ENCODE data around the gene ST8SIA1. TPM values are rescaled to one million over a fixed set of nuclear protein-coding genes. Genes with fewer than 3 reads are reported as not detected.
"Not testable (repeated sequence)": the region's sequence is repeated elsewhere in the genome, so short reads cannot be mapped to it uniquely, and the experiment has no call there.

ST8SIA1 gene
- total RNA-seq, 1 experiment from 2014 or later: not detected

GRCh38 chr12:22377731-22378496 is 43.4 kb upstream of the ST8SIA1 start:
- Histone ChIP-seq H2BK15ac (ENCODE audit: low read depth, low read length) (no peak overlapping the region), H2AFZ (ENCODE audit: low read length) (no peak overlapping the region), H4K5ac (ENCODE audit: insufficient read length, low read depth, low read length) (no peak overlapping the region), H3K14ac (ENCODE audit: insufficient read depth, low read length) (no peak overlapping the region), H2AK5ac (ENCODE audit: insufficient read length, low read length) (no peak overlapping the region), H3K23ac (ENCODE audit: insufficient read length, low read depth, low read length) (no peak overlapping the region), H4K8ac (replicated peaks; ENCODE audit: insufficient read length, low read depth, low read length) (no peak overlapping the region), H3K4me2 (ENCODE audit: insufficient read depth, insufficient read length, low read length) (no peak overlapping the region), H3K4me1 (ENCODE audit: insufficient read depth, low read length) (no peaks in the 10 kb centered on the region), H3K4ac (ENCODE audit: low read depth, low read length) (no peak overlapping the region), H3K79me1 (ENCODE audit: insufficient read depth, low read depth, low read length, poor library complexity, severe bottlenecking) (no peaks in the 10 kb centered on the region), H3T11ph (ENCODE audit: low read length) (no peak overlapping the region), H3K27me3 (ENCODE audit: insufficient read depth, low read length) (no peaks in the 10 kb centered on the region), H3K27ac (ENCODE audit: insufficient read length, low read depth, low read length) (no peak overlapping the region), H2BK12ac (ENCODE audit: insufficient read length, low read depth, low read length) (no peak overlapping the region), H3K79me2 (ENCODE audit: insufficient read depth, low read length) (no peaks in the 10 kb centered on the region), H4K91ac (ENCODE audit: insufficient read length, low read depth, low read length) (no peak overlapping the region), H2BK5ac (ENCODE audit: insufficient read length, low read length) (no peak overlapping the region), H3K9ac (ENCODE audit: extremely low read depth, insufficient read length, low read length) (no peak overlapping the region), H4K20me1 (ENCODE audit: control insufficient read depth, insufficient read depth, insufficient read length) (no peaks in the 10 kb centered on the region), H3K23me2 (ENCODE audit: insufficient read length, low read depth, low read length, poor library complexity, severe bottlenecking) (no peaks in the 10 kb centered on the region), H3K56ac (ENCODE audit: insufficient read length, low read depth, low read length) (no peak overlapping the region), H2BK120ac (ENCODE audit: low read depth, low read length, poor library complexity, severe bottlenecking) (no peak overlapping the region), H3K18ac (ENCODE audit: insufficient read length, low read depth, low read length) (no peak overlapping the region), H3K9me3 (ENCODE audit: control insufficient read depth, low read depth, low read length) (no peaks in the 10 kb centered on the region), H2BK20ac (ENCODE audit: low read depth, low read length, poor library complexity, severe bottlenecking) (no peak overlapping the region)
- no peaks in the 10 kb centered on the region for H3K27me3 Mint-ChIP-seq (ENCODE audit: low read depth)
- no peak overlapping the region for H3K4me3 Mint-ChIP-seq
- no peak for DNase-seq
- H3K9me3 Mint-ChIP-seq: peaks cover 1 to 6% of the 10 kb centered on the region in 2 experiments; a peak in 2 of 5 replicates
- H3K36me3 Mint-ChIP-seq (ENCODE audit: insufficient read depth in 1 of 3, low read depth in 3 of 3): no peaks in the 10 kb centered on the region
- WGBS (ENCODE audit: extremely low coverage, insufficient read length, low lambda C conversion rate): no CpG with 5 or more reads among the region's 4 CpGs
- H3K27ac Mint-ChIP-seq: peak overlapping the region in 1 of 3 experiments; percentile 27; a peak in 1 of 7 replicates
- no peak for TF ChIP-seq CTCF (conservative IDR thresholded peaks at IDR 0.05)
- H3K4me1 Mint-ChIP-seq: no peaks in the 10 kb centered on the region

- H2BK120ac ChIP-seq (ENCODE audit: low read depth, low read length, poor library complexity, severe bottlenecking); H3K4me2 ChIP-seq (ENCODE audit: insufficient read depth, insufficient read length, low read length); H3K27me3 Mint-ChIP-seq (ENCODE audit: low read depth); H4K20me1 ChIP-seq (ENCODE audit: control insufficient read depth, insufficient read depth, insufficient read length); H3K9ac ChIP-seq (ENCODE audit: extremely low read depth, insufficient read length, low read length); H2AFZ ChIP-seq (ENCODE audit: low read length); H4K5ac ChIP-seq (ENCODE audit: insufficient read length, low read depth, low read length); H3K27me3 ChIP-seq (ENCODE audit: insufficient read depth, low read length); H3K36me3 Mint-ChIP-seq (ENCODE audit: insufficient read depth in 1 of 3, low read depth in 3 of 3); H2BK20ac ChIP-seq (ENCODE audit: low read depth, low read length, poor library complexity, severe bottlenecking); H2AK5ac ChIP-seq (ENCODE audit: insufficient read length, low read length); H3K4ac ChIP-seq (ENCODE audit: low read depth, low read length); H2BK5ac ChIP-seq (ENCODE audit: insufficient read length, low read length); H3K18ac ChIP-seq (ENCODE audit: insufficient read length, low read depth, low read length); H3K79me1 ChIP-seq (ENCODE audit: insufficient read depth, low read depth, low read length, poor library complexity, severe bottlenecking); H3K23me2 ChIP-seq (ENCODE audit: insufficient read length, low read depth, low read length, poor library complexity, severe bottlenecking); H4K8ac ChIP-seq (replicated peaks; ENCODE audit: insufficient read length, low read depth, low read length); H3K4me1 ChIP-seq (ENCODE audit: insufficient read depth, low read length); H3K14ac ChIP-seq (ENCODE audit: insufficient read depth, low read length); H3K9me3 ChIP-seq (ENCODE audit: control insufficient read depth, low read depth, low read length); H3K9me3 Mint-ChIP-seq; DNase-seq; H3K27ac ChIP-seq (ENCODE audit: insufficient read length, low read depth, low read length); H4K91ac ChIP-seq (ENCODE audit: insufficient read length, low read depth, low read length); H3K4me3 Mint-ChIP-seq; H3K27ac Mint-ChIP-seq; H3K56ac ChIP-seq (ENCODE audit: insufficient read length, low read depth, low read length); H3K23ac ChIP-seq (ENCODE audit: insufficient read length, low read depth, low read length); H2BK15ac ChIP-seq (ENCODE audit: low read depth, low read length); H2BK12ac ChIP-seq (ENCODE audit: insufficient read length, low read depth, low read length); H3K4me1 Mint-ChIP-seq; H3T11ph ChIP-seq (ENCODE audit: low read length); H3K79me2 ChIP-seq (ENCODE audit: insufficient read depth, low read length): not testable (repeated sequence)
- no CpG with 5 or more reads among the region's 44 CpGs for WGBS (ENCODE audit: extremely low coverage, insufficient read length, low lambda C conversion rate)
Observed at GRCh38 chr12:22376596-22377150, 42.2 kb upstream of the ST8SIA1 start.
